Activated CD4-positive, alpha-beta T cell treated with anti-CD3 and anti-CD28 coated beads for 4 hours (primary cell): ENCODE measurements around the gene ATG2A.
"Not testable (repeated sequence)": the region's sequence is repeated elsewhere in the genome, so short reads cannot be mapped to it uniquely, and the experiment has no call there.

Experiments
- DNase-seq, 2 donors: peaks; one replicate each; pipeline ENCODE4 v3.0.0-alpha.2; 2020

The ATG2A gene

GRCh38 chr11:64851831-64852351 lies 65.1 kb downstream of the ATG2A start:
- DNase-seq = no peak

- peak in 1 of 2 donors; percentile 59 for DNase-seq
Measured at GRCh38 chr11:64850979-64851567, 65.9 kb downstream of the ATG2A start.

DNA sequence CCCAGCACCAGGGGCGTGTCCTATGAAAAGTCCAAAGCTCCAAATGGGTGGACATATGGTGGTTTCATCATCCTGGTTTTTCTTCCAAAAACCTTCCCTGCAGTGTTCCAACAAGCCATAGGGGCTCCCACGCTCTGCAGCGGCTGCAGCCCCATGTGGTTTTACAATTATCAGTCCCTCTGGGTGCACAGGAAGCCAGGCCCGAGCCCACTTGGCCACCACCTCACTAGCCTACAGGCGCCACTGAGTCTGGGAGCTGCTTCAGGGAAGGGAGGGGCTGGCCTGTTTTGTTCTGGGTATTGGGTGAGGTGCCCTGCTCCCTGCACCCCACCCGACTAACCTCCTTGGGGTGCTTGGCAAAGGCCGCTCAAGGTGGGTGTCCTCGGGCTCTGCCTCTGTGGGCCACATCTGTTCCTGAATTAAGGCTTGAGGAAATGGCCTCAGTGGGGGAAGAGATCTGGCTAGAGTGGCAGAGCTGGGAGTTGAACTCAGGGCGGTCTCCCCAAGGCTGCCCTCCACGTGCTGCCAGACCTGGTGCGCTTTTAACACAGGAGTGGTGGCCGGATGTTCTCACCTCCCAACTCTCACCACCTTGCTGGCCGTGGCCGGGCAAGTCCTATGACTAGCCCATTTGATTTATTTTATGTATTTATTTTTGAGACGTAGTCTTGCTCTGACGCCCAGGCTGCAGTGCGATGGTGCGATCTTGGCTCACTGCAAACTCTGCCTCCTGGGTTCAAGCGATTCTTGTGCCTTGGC lies 67.2 kb downstream of the ATG2A start:
- DNase-seq = no peak

- no peak for DNase-seq
Measured at GRCh38 chr11:64848826-64849597, 68.0 kb downstream of the ATG2A start.

DNA sequence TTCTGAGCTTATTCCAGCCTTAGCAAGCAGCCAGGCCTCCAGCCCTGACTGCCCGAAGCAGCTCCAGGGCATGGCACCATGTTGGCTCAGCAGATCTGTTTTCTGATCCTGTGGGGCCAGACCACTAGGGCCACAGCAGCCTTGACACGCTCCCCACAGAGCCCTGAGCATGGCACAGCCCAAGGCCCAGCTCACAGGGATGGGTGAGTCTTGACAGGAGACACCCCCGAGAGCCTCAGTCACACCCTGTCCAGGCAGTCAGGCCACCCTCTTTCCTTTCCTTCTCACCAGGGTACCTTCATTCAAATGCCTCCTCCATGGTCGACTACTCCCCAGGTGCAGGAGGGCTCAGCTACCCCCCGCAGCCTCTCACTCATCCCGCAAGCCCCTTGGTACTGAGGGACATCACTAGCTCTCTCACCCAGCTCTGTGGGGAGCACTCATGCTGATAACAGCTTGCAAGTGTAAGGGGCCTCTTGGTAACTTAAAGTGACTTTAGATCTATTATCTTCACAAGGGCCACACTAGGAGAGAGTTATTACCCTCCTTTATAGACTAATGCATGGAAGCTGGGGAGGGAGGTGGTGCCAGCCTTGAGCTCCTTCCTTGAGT lies 68.7 kb downstream of the ATG2A start:
- no peak for DNase-seq

DNA sequence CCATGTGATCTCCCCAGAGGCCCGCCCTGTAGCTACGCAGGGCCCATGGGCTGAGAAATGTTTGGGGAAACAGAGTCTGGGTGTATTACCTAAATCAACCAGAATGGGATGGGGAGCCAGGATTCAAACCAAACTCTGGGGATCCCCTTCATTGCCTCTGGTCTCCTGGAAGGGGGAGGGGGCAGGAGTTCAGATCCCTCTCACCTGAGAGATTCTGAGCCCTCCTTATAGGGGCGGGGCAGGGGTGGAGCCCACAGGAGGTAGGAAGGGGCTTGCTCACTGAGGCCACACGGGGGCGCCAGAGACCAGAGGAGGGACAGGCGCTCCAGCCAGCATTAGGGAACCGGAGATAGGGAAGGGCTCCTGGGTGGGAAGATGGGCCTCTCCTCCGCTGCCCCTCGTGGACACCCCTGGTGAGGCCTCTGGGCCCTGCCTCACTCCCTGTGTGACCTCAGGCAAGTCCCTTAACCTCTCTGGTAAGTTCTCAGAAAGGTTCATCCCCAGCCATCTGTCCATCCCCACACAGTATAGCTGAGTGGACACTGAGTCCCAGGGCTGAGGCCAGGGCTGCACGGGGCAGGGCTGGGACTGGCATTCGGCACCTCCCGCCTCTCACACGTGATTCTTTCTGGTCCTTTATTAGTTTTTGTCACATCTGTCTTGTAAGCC lies 69.9 kb downstream of the ATG2A start:
- peak; percentile 91 to 97 for DNase-seq

GRCh38 chr11:64845776-64846129 lies 71.3 kb downstream of the ATG2A start:
- DNase-seq = not testable (repeated sequence)

DNA sequence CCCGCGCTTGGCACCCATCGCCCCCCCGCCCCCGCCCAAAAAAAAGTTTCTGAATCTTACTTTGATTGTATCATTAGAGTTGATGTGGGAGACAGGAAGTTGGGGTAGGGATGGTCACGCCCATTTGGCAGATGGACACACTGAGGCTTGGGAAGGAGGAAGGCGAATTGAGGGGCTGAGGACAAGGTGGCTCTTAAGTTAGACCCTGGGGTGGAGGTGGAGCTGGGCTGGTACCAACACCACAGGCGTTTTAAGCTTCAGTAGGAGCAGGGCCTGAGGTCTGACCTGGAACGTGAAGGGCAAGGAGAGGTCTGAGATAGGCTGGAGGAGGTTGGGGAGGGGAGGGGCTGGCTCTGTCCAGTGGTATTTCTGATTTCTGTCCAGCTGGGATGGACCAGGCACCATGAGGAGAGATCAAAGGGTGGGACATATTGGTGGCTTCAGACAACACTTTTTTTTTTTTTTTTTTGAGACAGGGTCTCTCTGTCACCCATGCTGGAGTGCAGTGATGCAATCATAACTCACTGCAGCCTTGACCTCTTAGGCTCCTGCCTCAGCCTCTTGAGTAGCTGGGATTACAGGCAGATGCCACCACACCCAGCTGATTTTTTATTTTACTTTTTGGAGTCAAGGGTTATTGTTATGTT lies 71.8 kb downstream of the ATG2A start:
- DNase-seq = no peak
